ENCODE results near the gene DAAM2.

- no peak for TF ChIP-seq CTCF (IDR thresholded peaks at IDR 0.05)
- no peak for TF ChIP-seq POLR2AphosphoS5 (IDR thresholded peaks at IDR 0.05)
Observed at GRCh38 chr6:39834866-39835265, 42.7 kb downstream of the DAAM2 start.

Data from prostate gland (tissue), 2 donors.